GM12873 (cell line): Measurements from ENCODE around the gene SRSF6.

Experiments used
- TF ChIP-seq, protein P1 (sequence below): IDR thresholded peaks from 2 replicates; pipeline ENCODE4 v1.5.1; 2012; ENCODE audit warnings: low read depth, mild to moderate bottlenecking, moderate library complexity, low read length, control low read depth; ENCODE audit not compliant: insufficient read depth; ENCODE audit errors: missing control alignments

SRSF6 gene

GRCh38 chr20:43508106-43508505 is 50.4 kb downstream of the SRSF6 start:
- TF ChIP-seq, protein P1, sequence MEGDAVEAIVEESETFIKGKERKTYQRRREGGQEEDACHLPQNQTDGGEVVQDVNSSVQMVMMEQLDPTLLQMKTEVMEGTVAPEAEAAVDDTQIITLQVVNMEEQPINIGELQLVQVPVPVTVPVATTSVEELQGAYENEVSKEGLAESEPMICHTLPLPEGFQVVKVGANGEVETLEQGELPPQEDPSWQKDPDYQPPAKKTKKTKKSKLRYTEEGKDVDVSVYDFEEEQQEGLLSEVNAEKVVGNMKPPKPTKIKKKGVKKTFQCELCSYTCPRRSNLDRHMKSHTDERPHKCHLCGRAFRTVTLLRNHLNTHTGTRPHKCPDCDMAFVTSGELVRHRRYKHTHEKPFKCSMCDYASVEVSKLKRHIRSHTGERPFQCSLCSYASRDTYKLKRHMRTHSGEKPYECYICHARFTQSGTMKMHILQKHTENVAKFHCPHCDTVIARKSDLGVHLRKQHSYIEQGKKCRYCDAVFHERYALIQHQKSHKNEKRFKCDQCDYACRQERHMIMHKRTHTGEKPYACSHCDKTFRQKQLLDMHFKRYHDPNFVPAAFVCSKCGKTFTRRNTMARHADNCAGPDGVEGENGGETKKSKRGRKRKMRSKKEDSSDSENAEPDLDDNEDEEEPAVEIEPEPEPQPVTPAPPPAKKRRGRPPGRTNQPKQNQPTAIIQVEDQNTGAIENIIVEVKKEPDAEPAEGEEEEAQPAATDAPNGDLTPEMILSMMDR, result no peak

DNA sequence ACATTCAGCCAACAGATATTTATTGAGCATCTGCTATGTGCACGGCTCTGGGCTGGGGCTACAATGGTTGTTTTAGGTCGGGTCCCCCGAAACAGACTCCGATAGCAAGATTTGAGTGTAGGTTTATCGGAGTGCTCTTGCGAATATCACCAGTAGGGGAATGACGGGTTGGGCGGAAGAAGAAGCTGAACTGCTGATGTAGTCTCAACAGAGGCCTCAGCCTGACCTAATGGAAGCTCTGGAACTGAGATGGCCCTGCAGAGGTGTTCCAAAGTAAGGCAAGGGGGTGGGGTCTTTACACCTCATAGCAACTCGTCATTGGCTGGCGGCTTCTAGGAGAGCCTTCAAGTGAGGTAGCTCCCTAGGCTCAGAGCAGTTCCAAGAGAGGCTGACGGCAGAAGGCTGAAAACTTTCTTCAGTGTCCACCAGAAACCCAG is 50.9 kb downstream of the SRSF6 start:
- TF ChIP-seq, protein P1, result peak; percentile 9

- TF ChIP-seq, protein P1, result no peak
Measured at GRCh38 chr20:43511879-43512278, 54.2 kb downstream of the SRSF6 start.

- TF ChIP-seq, protein P1, result no peak
Measured at GRCh38 chr20:43513372-43513930, 55.8 kb downstream of the SRSF6 start.
